Testis (tissue), 2 donors: ENCODE data around the gene CCRL2.
A peak's percentile ranks its signal among the peaks of the same experiment; 100 is the strongest.

Experiments
- POLR2A ChIP-seq: fragments of 450-650 bp; IDR thresholded peaks from one replicate; pipeline ENCODE4 v1.6.1; 2017; ENCODE audit warnings: antibody characterized with exemption, mild to moderate bottlenecking, moderate library complexity
- TF ChIP-seq, protein P1 (sequence below), 3 experiments: fragments of 450-650 bp in 2 of 3; fragments of 200-600 bp in 1 of 3; sonication (generic) in 1 of 3; IDR thresholded peaks; one replicate each; pipeline ENCODE4 v1.5.1; 2016 to 2019; ENCODE audit warnings: antibody characterized with exemption in 3 of 3, mild to moderate bottlenecking in 2 of 3, moderate library complexity in 1 of 3

DNA sequence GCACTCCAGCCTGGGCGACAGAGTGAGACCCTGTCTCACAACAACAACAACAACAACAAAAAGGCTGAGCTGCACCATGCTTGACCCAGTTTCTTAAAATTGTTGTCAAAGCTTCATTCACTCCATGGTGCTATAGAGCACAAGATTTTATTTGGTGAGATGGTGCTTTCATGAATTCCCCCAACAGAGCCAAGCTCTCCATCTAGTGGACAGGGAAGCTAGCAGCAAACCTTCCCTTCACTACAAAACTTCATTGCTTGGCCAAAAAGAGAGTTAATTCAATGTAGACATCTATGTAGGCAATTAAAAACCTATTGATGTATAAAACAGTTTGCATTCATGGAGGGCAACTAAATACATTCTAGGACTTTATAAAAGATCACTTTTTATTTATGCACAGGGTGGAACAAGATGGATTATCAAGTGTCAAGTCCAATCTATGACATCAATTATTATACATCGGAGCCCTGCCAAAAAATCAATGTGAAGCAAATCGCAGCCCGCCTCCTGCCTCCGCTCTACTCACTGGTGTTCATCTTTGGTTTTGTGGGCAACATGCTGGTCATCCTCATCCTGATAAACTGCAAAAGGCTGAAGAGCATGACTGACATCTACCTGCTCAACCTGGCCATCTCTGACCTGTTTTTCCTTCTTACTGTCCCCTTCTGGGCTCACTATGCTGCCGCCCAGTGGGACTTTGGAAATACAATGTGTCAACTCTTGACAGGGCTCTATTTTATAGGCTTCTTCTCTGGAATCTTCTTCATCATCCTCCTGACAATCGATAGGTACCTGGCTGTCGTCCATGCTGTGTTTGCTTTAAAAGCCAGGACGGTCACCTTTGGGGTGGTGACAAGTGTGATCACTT is 34.3 kb upstream of the CCRL2 start:
- TF ChIP-seq, protein P1, sequence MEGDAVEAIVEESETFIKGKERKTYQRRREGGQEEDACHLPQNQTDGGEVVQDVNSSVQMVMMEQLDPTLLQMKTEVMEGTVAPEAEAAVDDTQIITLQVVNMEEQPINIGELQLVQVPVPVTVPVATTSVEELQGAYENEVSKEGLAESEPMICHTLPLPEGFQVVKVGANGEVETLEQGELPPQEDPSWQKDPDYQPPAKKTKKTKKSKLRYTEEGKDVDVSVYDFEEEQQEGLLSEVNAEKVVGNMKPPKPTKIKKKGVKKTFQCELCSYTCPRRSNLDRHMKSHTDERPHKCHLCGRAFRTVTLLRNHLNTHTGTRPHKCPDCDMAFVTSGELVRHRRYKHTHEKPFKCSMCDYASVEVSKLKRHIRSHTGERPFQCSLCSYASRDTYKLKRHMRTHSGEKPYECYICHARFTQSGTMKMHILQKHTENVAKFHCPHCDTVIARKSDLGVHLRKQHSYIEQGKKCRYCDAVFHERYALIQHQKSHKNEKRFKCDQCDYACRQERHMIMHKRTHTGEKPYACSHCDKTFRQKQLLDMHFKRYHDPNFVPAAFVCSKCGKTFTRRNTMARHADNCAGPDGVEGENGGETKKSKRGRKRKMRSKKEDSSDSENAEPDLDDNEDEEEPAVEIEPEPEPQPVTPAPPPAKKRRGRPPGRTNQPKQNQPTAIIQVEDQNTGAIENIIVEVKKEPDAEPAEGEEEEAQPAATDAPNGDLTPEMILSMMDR (IDR thresholded peaks at IDR 0.05), result peak in 1 of 3 experiments; percentile 34
- no peak for TF ChIP-seq POLR2A
